ENCODE measurements around the gene TOMM5.

The TOMM5 gene

GRCh38 chr9:37563806-37564513, 28.4 kb downstream of the TOMM5 start:
- DNase-seq (ENCODE audit: low spot score) = no peak

GRCh38 chr9:37562826-37563225, 29.6 kb downstream of the TOMM5 start:
- DNase-seq (ENCODE audit: low spot score) = no peak

- DNase-seq (ENCODE audit: low spot score) = no peak
Measured at GRCh38 chr9:37561682-37562081, 30.7 kb downstream of the TOMM5 start.

GRCh38 chr9:37559855-37560592, 32.4 kb downstream of the TOMM5 start:
- no peak for DNase-seq (ENCODE audit: low spot score)

GRCh38 chr9:37559125-37559524, 33.3 kb downstream of the TOMM5 start:
- no peak for DNase-seq (ENCODE audit: low spot score)

- DNase-seq (ENCODE audit: low spot score) = no peak
Measured at GRCh38 chr9:37555786-37556185, 36.6 kb downstream of the TOMM5 start.

GRCh38 chr9:37554318-37554717, 38.1 kb downstream of the TOMM5 start:
- no peak for DNase-seq (ENCODE audit: low spot score)

GRCh38 chr9:37551888-37552287, 40.5 kb downstream of the TOMM5 start:
- no peak for DNase-seq (ENCODE audit: low spot score)

GRCh38 chr9:37551468-37551867, 40.9 kb downstream of the TOMM5 start:
- DNase-seq (ENCODE audit: low spot score) = no peak

- DNase-seq (ENCODE audit: low spot score) = no peak
Measured at GRCh38 chr9:37550781-37551180, 41.6 kb downstream of the TOMM5 start.

- no peak for DNase-seq (ENCODE audit: low spot score)
Measured at GRCh38 chr9:37549527-37549926, 42.9 kb downstream of the TOMM5 start.

GRCh38 chr9:37547328-37547878, 45.0 kb downstream of the TOMM5 start:
- no peak for DNase-seq (ENCODE audit: low spot score)

GRCh38 chr9:37543468-37543867, 48.9 kb downstream of the TOMM5 start:
- no peak for DNase-seq (ENCODE audit: low spot score)

- DNase-seq (ENCODE audit: low spot score) = no peak
Measured at GRCh38 chr9:37542895-37543294, 49.5 kb downstream of the TOMM5 start.

- no peak for DNase-seq (ENCODE audit: low spot score)
Measured at GRCh38 chr9:37542488-37542887, 49.9 kb downstream of the TOMM5 start.

GRCh38 chr9:37541465-37541864, 50.9 kb downstream of the TOMM5 start:
- DNase-seq (ENCODE audit: low spot score) = no peak

GRCh38 chr9:37540634-37541033, 51.8 kb downstream of the TOMM5 start:
- DNase-seq (ENCODE audit: low spot score) = peak; percentile 1

- no peak for DNase-seq (ENCODE audit: low spot score)
Measured at GRCh38 chr9:37539634-37540033, 52.8 kb downstream of the TOMM5 start.
